CD4-positive, alpha-beta T cell (primary cell): Measurements from ENCODE around the gene BTN2A1. TPM values are rescaled to one million over a fixed set of nuclear protein-coding genes. Genes with fewer than 3 reads are reported as not detected.
"Not testable (repeated sequence)": the region's sequence is repeated elsewhere in the genome, so short reads cannot be mapped to it uniquely, and the experiment has no call there.

Source experiments
- ATAC-seq: fragments of 200-7000 bp; cut with Tn5 transposase; one replicate; pipeline ENCODE4 v1.10.0; 2022; ENCODE audit warnings: mild to moderate bottlenecking; ENCODE audit not compliant: poor library complexity
- CTCF ChIA-PET: fragments of 350-600 bp; sonication (Branson Sonifier 250); formaldehyde crosslinking; loops from one replicate; lab custom pipeline; 2021; ENCODE audit warnings: antibody characterized with exemption, inconsistent platforms; lab: Charles Lee
- POLR2A ChIA-PET: fragments of 350-600 bp; sonication (Branson Sonifier 250); formaldehyde crosslinking; loops from one replicate; lab custom pipeline; 2021; ENCODE audit warnings: antibody characterized with exemption, inconsistent platforms; lab: Charles Lee
- DNase-seq, 14 experiments: peaks; one replicate each; pipeline ENCODE4 v3.0.0-alpha.2; 2013 to 2020; ENCODE audit warnings: mixed read lengths in 2 of 14
- H3K27ac ChIP-seq, 2 donors: one replicate each; pipeline versions ENCODE4 v1.5.1 to v1.7.0; 2013; ENCODE audit warnings: low read length in 2 of 2, low read depth in 1 of 2, mild to moderate bottlenecking in 1 of 2
- H3K27me3 ChIP-seq, 2 experiments: 1 replicate in 1 of 2; 2 replicates in 1 of 2; pipeline versions ENCODE4 v1.6.1 to v1.7.0; 2013; ENCODE audit warnings: low read length in 2 of 2, control low read depth in 1 of 2, mild to moderate bottlenecking in 1 of 2, moderate library complexity in 1 of 2; ENCODE audit not compliant: insufficient read depth in 2 of 2, control insufficient read depth in 1 of 2
- H3K36me3 ChIP-seq: one replicate; pipeline ENCODE4 v1.6.1; 2013; ENCODE audit warnings: low read length, control low read depth; ENCODE audit not compliant: insufficient read depth
- H3K4me1 ChIP-seq: one replicate; pipeline ENCODE4 v1.6.1; 2013; ENCODE audit warnings: low read length, control low read depth; ENCODE audit not compliant: insufficient read depth
- H3K4me3 ChIP-seq: one replicate; pipeline ENCODE4 v1.5.1; 2013; ENCODE audit warnings: mild to moderate bottlenecking, low read length, moderate library complexity
- H3K9me3 ChIP-seq, 2 experiments: 1 replicate in 1 of 2; 2 replicates in 1 of 2; pipeline versions ENCODE4 v1.6.1 to v1.7.0; 2013; ENCODE audit warnings: low read length in 2 of 2, mild to moderate bottlenecking in 2 of 2, control low read depth in 1 of 2, moderate library complexity in 1 of 2; ENCODE audit not compliant: control insufficient read depth in 1 of 2, insufficient read depth in 1 of 2
- H3K27ac Mint-ChIP-seq: one replicate; pipeline ENCODE4 v1.8.0; 2020; ENCODE audit warnings: mixed read lengths
- H3K27me3 Mint-ChIP-seq: one replicate; pipeline ENCODE4 v1.8.0; 2021; ENCODE audit warnings: mixed read lengths
- H3K36me3 Mint-ChIP-seq: one replicate; pipeline ENCODE4 v1.8.0; 2021; ENCODE audit warnings: low read depth, mixed read lengths
- H3K4me1 Mint-ChIP-seq: one replicate; pipeline ENCODE4 v1.8.0; 2021; ENCODE audit warnings: low read depth, mixed read lengths
- H3K4me3 Mint-ChIP-seq: one replicate; pipeline ENCODE4 v1.8.0; 2020; ENCODE audit warnings: mild to moderate bottlenecking, mixed read lengths
- H3K9me3 Mint-ChIP-seq: one replicate; pipeline ENCODE4 v1.8.0; 2020; ENCODE audit warnings: mixed read lengths
- intact Hi-C, 2 experiments: fragments of 100-400 bp; cut with DNase I in 1 of 2; cut with micrococcal nuclease in 1 of 2; formaldehyde crosslinking; loops; one replicate each; pipeline versions ENCODE4 v1.15.1 to v1.9.0; 2023 to 2025; cut with DNase I, micrococcal nuclease
- total RNA-seq, 174 experiments: library from RNA in 2 of 174; stranded (reverse) in 2 of 174; gene quantifications; one replicate each; pipeline ENCODE4 v1.2.3 and lab custom pipeline; 2021 to 2026
- TF ChIP-seq, protein P1 (sequence below): fragments of 200-600 bp; IDR thresholded peaks from one replicate; pipeline ENCODE4 v1.8.0; 2022; ENCODE audit warnings: antibody characterized with exemption, mild to moderate bottlenecking

BTN2A1 gene
- total RNA-seq, 2 experiments from 2014 or later = 16.2 to 17.5 TPM

DNA sequence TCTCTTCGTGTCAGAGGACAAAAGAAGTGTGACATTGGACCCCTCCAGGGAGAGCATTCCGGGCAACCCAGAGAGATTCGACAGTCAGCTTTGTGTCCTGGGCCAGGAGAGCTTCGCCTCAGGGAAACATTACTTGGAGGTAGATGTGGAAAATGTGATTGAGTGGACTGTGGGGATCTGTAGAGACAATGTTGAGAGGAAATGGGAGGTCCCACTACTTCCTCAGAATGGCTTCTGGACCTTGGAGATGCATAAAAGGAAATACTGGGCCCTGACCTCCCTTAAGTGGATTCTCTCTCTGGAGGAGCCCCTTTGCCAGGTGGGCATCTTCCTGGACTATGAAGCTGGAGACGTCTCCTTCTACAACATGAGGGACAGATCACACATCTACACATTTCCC is 27.0 kb upstream of the BTN2A1 start:
- Mint-ChIP-seq H3K36me3 (no peaks in the 10 kb centered on the region), H3K27ac (no peak overlapping the region), H3K4me3 (no peak overlapping the region), H3K9me3 (no peaks in the 10 kb centered on the region), H3K27me3 (no peaks in the 10 kb centered on the region), H3K4me1 (no peaks in the 10 kb centered on the region)
- CTCF ChIA-PET = no interaction called here
- no peak for DNase-seq
- intact Hi-C loops = no loop called here
- Histone ChIP-seq H3K36me3 (no peaks in the 10 kb centered on the region), H3K27me3 (no peaks in the 10 kb centered on the region), H3K4me3 (no peak overlapping the region), H3K9me3 (peaks cover 0 to 5% of the 10 kb centered on the region in 2 experiments), H3K27ac (no peak overlapping the region), H3K4me1 (no peaks in the 10 kb centered on the region)
- POLR2A ChIA-PET = interaction anchor here (0.6 kb wide), 2 partner anchors 73 to 118 kb away, joined by 4 to 5 read pairs; no protein-coding TSS in a partner anchor
- ATAC-seq = no peak
- TF ChIP-seq, protein P1, sequence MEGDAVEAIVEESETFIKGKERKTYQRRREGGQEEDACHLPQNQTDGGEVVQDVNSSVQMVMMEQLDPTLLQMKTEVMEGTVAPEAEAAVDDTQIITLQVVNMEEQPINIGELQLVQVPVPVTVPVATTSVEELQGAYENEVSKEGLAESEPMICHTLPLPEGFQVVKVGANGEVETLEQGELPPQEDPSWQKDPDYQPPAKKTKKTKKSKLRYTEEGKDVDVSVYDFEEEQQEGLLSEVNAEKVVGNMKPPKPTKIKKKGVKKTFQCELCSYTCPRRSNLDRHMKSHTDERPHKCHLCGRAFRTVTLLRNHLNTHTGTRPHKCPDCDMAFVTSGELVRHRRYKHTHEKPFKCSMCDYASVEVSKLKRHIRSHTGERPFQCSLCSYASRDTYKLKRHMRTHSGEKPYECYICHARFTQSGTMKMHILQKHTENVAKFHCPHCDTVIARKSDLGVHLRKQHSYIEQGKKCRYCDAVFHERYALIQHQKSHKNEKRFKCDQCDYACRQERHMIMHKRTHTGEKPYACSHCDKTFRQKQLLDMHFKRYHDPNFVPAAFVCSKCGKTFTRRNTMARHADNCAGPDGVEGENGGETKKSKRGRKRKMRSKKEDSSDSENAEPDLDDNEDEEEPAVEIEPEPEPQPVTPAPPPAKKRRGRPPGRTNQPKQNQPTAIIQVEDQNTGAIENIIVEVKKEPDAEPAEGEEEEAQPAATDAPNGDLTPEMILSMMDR = no peak

DNA sequence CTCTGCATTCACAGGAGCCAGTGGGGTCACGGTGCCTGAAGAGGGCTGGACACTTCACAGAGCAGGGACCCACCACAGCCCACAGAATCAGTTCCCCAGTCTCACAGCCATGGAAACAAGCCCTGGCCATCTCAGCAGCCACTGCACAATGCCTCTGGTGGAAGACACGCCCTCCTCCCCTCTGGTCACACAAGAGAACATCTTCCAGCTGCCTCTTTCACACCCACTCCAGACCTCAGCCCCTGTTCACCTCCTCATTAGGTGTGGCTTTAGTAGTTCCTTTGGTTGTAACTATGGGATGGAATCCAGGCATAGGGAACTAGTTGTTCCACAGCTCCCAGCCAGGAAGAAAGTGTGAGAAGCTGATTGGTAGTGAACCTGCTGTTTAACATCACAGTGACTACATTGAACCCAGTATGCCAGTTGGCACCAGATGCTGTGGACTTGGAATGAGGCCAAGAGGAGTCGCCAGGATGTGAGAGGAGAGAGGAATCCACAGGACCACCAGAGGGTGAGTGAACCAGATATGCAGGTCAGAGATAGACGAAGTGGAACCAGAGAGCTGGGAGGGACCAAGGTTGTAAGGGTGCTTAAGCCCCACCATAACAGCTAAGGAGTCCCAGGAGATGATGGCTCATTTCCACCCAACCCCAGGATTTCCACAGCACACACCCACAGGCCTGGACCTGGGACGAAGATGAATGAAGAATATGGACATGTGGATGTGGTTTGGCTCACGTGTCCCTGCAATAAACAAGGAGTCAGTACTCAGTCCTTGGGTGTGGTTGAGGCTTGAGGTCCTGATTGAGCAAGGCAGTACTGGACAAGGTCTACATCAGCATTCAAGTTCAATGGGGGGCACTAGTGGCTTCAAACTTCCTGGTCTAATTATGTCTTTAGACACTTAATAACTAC is 26.2 kb upstream of the BTN2A1 start:
- no peaks in the 10 kb centered on the region for H3K4me1 ChIP-seq
- Mint-ChIP-seq H3K27me3 (no peaks in the 10 kb centered on the region), H3K36me3 (no peaks in the 10 kb centered on the region), H3K27ac (no peak overlapping the region), H3K4me1 (no peaks in the 10 kb centered on the region), H3K4me3 (no peak overlapping the region), H3K9me3 (no peaks in the 10 kb centered on the region)
- H3K4me3 ChIP-seq = no peak overlapping the region
- H3K9me3 ChIP-seq = peaks cover 0 to 5% of the 10 kb centered on the region in 2 experiments
- no peaks in the 10 kb centered on the region for H3K27me3 ChIP-seq
- no peaks in the 10 kb centered on the region for H3K36me3 ChIP-seq
- DNase-seq (no peak), ATAC-seq (no peak)
- intact Hi-C loops = no loop called here
- TF ChIP-seq, protein P1 = no peak
- H3K27ac ChIP-seq = no peak overlapping the region
- CTCF ChIA-PET = interaction anchor here (1.0 kb wide), 1 partner anchor 11 kb away, joined by 3 read pairs; no protein-coding TSS in a partner anchor
- POLR2A ChIA-PET = interaction anchor here (1.0 kb wide), 1 partner anchor 69 kb away, joined by 3 read pairs; no protein-coding TSS in a partner anchor

GRCh38 chr6:26432627-26433201 is 25.0 kb upstream of the BTN2A1 start:
- Histone ChIP-seq H3K27ac (no peak overlapping the region), H3K4me3 (no peak overlapping the region), H3K9me3 (peaks cover 0 to 5% of the 10 kb centered on the region in 2 experiments), H3K27me3 (no peaks in the 10 kb centered on the region), H3K36me3 (no peaks in the 10 kb centered on the region), H3K4me1 (no peaks in the 10 kb centered on the region)
- Mint-ChIP-seq H3K4me1 (no peaks in the 10 kb centered on the region), H3K4me3 (no peak overlapping the region), H3K27me3 (no peaks in the 10 kb centered on the region), H3K27ac (no peak overlapping the region), H3K9me3 (no peaks in the 10 kb centered on the region), H3K36me3 (no peaks in the 10 kb centered on the region)
- TF ChIP-seq, protein P1 = no peak
- POLR2A ChIA-PET = no interaction called here
- ATAC-seq = no peak
- intact Hi-C loops = no loop called here
- CTCF ChIA-PET = interaction anchor here (1.0 kb wide), 1 partner anchor 12 kb away, joined by 3 read pairs; no protein-coding TSS in a partner anchor
- no peak for DNase-seq

GRCh38 chr6:26433680-26434079 is 24.1 kb upstream of the BTN2A1 start:
- H3K4me1 ChIP-seq, ATAC-seq, H3K36me3 ChIP-seq, H3K27me3 ChIP-seq, CTCF ChIA-PET, H3K4me3 ChIP-seq, H3K27ac Mint-ChIP-seq, H3K27me3 Mint-ChIP-seq, H3K36me3 Mint-ChIP-seq, H3K9me3 ChIP-seq, DNase-seq, H3K9me3 Mint-ChIP-seq, H3K4me1 Mint-ChIP-seq, POLR2A ChIA-PET, H3K4me3 Mint-ChIP-seq, H3K27ac ChIP-seq: not testable (repeated sequence)
- intact Hi-C loops = loop anchor here in 1 of 2 experiments (2.0 kb wide), 1 partner anchor 79 kb away; no protein-coding TSS in a partner anchor
